IPS DF 19.7 (cell line): ENCODE data around the gene BCDIN3D.

ENCODE experiments used
- DNase-seq: peaks from one replicate; pipeline ENCODE4 v3.0.0-alpha.2; 2013; ENCODE audit warnings: low read depth, low spot score

The BCDIN3D gene

GRCh38 chr12:49796606-49797448 lies 46.1 kb downstream of the BCDIN3D start:
- DNase-seq, result no peak

- no peak for DNase-seq
Measured at GRCh38 chr12:49796155-49796554, 46.8 kb downstream of the BCDIN3D start.

DNA sequence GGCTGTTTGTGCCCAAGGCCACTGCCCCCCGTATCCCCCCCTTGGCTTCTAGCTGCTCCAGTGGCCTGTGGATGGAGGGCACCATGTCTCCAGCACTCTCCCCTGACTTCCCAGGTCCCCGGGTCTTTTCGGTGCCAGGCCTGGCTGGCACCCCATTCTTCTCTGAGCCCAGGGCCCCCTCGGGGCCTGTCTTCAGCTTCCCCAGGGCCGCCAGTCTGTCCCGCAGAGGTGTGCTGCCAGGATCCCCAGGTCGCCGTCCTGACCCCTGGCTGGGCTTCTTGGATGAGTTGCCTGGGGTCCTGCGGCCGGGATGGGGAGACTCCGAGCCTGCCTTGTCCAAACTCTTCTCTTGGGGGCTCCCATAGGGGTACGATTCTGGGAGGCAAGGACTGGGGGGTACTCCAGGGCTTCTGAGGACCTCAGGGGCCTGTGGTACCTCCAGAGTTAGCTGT lies 47.2 kb downstream of the BCDIN3D start:
- DNase-seq, result no peak

DNA sequence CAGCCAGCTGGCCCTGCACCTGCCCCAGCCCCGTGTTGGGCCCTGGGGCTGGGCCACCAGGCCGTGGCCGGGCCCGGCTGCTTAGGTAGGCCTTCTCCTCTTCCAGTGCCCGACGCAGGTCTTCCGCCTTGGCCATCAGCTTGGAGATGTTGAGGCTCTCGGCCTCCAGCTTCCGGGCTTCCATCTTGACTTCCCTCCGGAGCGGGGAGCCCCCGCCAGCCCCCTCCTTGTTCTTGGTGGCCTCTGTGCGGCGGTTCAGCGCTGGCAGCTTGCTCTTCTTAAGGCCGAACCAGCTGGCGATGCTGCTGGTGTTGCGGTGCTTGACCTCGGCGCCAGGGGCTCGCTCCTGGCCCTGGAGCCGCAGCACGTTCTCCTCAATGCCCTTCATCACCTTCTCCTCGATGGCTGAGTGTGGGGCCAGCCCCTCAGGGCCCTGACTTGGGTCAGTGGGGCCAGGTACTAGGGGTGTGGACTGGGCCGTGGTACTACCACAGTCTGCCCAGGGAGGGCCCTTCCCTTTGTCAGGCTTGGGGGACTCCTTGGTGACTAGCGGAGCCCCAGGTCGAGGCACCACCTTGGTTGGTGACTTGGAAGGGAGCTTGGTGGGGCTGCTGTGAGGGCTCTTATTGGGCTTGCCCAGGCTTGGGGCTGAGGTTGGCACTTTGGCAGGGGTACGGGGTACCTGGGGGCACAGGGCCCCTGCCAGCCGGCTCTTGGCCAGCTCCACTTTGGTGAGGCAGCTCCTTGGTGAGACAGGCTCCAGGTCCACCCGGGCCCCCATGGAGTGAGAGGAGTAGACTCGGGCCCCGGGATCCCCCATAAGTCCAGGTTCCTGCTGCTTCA lies 47.9 kb downstream of the BCDIN3D start:
- no peak for DNase-seq

- no peak for DNase-seq
Measured at GRCh38 chr12:49794021-49794420, 48.9 kb downstream of the BCDIN3D start.

DNA sequence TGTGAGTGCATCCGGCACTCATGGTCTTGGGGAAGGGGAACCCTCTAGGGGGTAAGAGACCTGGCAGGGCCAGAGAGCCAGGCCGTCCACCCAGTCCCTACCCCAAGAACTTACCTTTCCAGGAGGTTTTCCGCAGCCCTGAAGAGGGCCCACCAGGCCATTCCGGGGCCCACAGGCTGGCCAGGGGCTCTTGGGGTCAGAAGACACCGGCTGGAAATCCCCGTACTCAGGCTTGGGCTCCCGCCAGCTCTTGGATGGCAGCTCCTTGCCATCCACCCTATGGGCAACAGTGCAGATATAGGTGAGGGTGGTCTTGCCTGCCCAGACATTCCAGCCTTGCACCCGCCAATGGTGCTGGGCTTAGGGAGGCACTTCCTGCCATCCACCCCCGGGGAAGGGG lies 49.3 kb downstream of the BCDIN3D start:
- DNase-seq, result no peak

DNA sequence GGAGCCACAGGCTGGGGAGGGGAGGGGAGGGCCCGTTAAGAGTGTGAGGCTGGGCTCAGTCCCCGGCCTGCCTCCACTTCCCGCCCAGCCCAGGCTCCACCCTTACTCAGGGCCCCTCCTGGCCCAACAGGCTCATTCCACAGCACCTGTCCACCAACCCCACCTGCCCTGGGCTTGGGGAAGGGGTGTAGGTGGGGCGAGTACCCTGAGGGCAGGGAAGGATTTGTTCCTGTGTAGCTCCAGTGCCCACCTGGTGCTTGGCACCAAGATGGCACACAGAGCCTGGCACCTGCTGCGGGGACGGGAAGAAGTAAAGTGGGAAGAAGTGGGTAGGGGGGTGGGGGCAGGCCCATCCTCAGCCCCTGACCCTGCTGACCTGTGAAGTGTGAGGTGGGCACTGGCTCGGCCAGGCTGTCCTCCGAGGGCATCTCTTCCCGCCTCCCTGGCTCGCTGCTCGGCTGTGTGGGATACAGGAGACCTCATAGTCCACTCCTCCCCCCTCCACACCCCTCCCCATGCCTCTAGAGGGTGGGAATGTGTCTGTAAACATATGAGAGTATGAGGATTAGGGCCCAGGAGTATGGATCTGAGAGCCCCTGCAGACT lies 49.8 kb downstream of the BCDIN3D start:
- no peak for DNase-seq

GRCh38 chr12:49792181-49792970 lies 50.5 kb downstream of the BCDIN3D start:
- no peak for DNase-seq

GRCh38 chr12:49791700-49792099 lies 51.2 kb downstream of the BCDIN3D start:
- no peak for DNase-seq

DNA sequence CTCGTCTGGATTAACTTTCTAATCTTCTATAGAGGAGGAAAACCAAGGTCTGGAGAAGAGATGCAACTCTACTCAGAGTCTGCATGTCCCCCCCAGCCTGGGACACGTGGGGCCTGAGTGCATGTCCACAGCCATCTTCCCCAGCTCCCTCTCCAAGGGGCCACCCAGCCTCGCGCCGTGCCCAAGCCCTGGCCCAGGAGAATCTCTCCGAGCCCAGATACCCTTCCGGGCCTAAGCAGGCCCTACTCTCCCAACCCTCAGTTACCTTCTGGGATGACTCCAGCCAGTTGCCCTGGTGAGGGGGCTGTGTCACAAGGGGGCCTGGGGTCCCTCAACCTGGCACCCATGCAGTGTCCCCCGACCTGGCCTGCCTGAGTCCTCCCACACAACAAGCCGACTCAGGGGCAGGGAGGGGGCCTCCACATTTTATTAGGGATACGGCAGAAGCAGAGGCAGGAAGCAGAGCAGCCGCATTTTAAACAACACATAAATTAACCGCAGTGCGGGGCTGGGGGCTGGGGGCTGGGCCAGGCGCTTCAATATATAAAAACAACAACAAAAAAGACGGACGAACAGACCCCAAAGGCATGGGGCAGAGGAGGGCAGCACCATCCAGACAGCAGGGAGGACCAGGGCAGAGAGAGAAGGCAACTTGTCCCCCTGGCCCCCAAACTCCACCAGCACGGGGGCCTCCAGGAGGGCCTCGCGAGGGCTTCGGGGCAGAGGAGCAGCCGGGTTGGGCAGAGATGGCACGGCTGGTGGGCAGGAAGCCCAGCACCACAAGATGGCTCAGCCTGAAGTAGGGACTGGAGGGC lies 52.0 kb downstream of the BCDIN3D start:
- DNase-seq, result no peak

GRCh38 chr12:49789992-49790391 lies 52.9 kb downstream of the BCDIN3D start:
- peak; percentile 47 for DNase-seq

GRCh38 chr12:49787672-49788071 lies 55.2 kb downstream of the BCDIN3D start:
- DNase-seq, result no peak
